B cell (primary cell): ENCODE results near the gene TSSK1B.

Experiments used
- CTCF ChIP-seq: fragments of 200-600 bp; IDR thresholded peaks from one replicate; pipeline ENCODE4 v1.8.0; 2022; ENCODE audit warnings: antibody characterized with exemption, mild to moderate bottlenecking
- EZH2 ChIP-seq: IDR thresholded peaks from 2 replicates; pipeline ENCODE4 v1.6.1; 2012; ENCODE audit warnings: borderline replicate concordance, low read depth, mild to moderate bottlenecking, moderate library complexity, low read length; ENCODE audit not compliant: insufficient read depth, poor library complexity, severe bottlenecking

DNA sequence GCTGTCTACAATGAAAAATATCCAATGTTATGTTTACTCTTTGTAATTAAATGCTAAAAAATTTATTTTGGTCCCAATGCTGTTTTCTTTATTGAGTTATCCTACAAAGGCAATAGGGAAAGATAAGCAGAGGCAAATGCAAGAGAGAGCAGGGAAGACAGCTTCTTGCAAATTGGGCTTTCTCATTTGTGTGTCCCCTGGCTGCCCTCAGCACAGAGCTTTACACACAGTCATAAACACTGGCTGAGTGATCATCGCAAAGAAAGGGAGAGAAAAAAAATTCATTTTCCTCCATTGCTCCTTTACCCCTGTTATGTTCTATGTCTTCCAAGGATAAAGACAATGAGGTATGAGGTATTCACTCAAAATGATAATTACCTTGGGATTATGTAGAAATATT, 2.3 kb upstream of the TSSK1B start:
- TF ChIP-seq CTCF (no peak), EZH2 (no peak)
